NCI-H1417 treated with DMSO at 0.1 percent for 48 hours (cell line): ENCODE data around the gene IGHMBP2.

Experiments used
- DNase-seq: peaks from one replicate; lab custom pipeline; 2025; lab: John Stamatoyannopoulos, UW

IGHMBP2 gene

DNA sequence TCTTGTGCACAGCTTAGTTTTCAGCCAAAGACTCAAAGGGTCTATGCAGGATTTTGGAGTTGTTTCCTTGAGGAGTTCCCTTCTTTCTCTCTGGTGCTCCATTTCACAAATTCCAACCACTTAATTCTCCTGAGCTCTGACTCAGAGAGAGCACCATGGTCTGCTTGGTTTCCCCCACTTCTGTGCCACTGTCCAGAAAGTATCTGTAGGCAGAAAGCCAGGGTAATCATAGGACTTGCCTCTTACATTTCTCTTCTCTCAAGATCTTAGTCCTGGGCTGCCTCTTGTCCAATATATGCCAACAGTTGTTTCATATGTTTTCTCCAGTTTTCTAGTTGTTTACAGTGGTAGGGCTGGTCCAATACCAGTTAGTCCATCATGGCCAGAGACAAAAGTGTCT lies 83.5 kb downstream of the IGHMBP2 start:
- DNase-seq = no peak

DNA sequence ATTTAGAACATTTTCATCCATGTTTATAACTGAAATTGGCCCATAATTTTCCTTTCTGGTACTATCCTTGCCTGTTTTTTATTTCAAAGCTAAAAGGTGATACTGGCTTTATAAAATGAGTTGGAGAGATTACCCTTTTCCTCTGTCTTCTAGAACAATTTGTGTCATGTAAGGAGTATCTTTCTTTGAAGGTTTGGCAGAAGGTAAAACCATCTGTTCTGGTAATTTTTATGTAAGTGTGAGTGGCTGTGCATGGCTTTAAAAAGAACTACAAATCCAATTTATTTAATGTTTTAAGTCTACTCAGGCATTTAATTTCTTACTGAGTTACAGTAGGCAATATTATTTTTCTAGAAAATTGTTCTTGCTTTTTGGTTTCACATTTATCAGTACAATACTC lies 84.8 kb downstream of the IGHMBP2 start:
- no peak for DNase-seq
